KOPT-K1 (cell line): ENCODE results near the gene ATF7IP.
A peak's percentile ranks its signal among the peaks of the same experiment; 100 is the strongest.
"Not testable (repeated sequence)": the region's sequence is repeated elsewhere in the genome, so short reads cannot be mapped to it uniquely, and the experiment has no call there.

Experiments
- H3K27ac ChIP-seq: fragments of 200-600 bp; sonication (generic); 2 replicates; pipeline ENCODE4 v1.5.1; 2016; ENCODE audit warnings: antibody characterized with exemption, mild to moderate bottlenecking, low read depth, low read length; ENCODE audit not compliant: poor library complexity, severe bottlenecking
- H3K36me3 ChIP-seq: fragments of 200-600 bp; sonication (generic); 2 replicates; pipeline ENCODE4 v1.5.1; 2017; ENCODE audit warnings: antibody characterized with exemption, mild to moderate bottlenecking, low read length, moderate library complexity; ENCODE audit not compliant: insufficient read depth
- H3K9me3 ChIP-seq: fragments of 200-600 bp; sonication (generic); 2 replicates; pipeline ENCODE4 v1.5.1; 2017; ENCODE audit warnings: antibody characterized with exemption, low read length, mild to moderate bottlenecking; ENCODE audit not compliant: insufficient read depth, poor library complexity, severe bottlenecking

ATF7IP gene

GRCh38 chr12:14365294-14366208, at the start of gene ATF7IP:
TSS of gene ATF7IP (plus strand) at chr12:14365682. CDS start at chr12:14423916, 58,234 bp downstream.
- Histone ChIP-seq H3K27ac (peak within 1 kb of the TSS; percentile 88), H3K9me3 (peaks cover 9% of the 10 kb centered on the region), H3K36me3 (peaks cover 11% of the 10 kb centered on the region; the same call in 1 of the 2 replicates)

GRCh38 chr12:14317362-14318146, 47.9 kb upstream of the ATF7IP start:
- Histone ChIP-seq H3K9me3 (no peaks in the 10 kb centered on the region), H3K27ac (no peak overlapping the region), H3K36me3 (no peaks in the 10 kb centered on the region)

DNA sequence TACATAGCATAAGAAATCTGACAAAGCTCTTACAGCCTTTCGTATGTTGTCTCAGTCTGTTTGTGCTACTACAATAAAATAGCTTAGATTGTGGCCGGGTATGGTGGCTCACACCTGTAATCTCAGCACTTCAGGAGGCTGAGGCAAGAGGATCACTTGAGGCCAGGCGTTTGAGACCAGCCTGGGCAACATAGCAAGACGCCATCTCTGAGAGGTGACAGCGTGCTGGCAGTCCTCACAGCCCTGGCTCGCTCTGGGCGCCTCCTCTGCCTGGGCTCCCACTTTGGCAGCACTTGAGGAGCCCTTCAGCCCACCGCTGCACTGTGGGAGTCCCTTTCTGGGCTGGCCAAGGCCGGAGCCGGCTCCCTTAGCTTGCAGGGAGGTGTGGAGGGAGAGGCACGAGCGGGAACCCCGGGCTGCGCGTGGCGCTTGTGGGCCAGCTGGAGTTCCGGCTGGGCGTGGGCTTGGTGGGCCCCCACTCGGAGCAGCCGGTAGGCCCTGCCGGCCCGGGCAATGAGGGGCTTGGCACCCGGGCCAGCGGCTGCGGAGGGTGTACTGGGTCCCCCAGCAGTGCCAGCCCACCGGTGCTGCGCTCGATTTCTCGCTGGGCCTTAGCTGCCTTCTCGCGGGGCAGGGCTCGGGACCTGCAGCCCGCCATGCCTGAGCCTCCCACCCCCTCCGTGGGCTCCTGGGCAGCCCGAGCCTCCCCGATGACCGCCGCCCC, 45.6 kb upstream of the ATF7IP start:
- H3K9me3 ChIP-seq, H3K36me3 ChIP-seq, H3K27ac ChIP-seq: not testable (repeated sequence)

GRCh38 chr12:14322403-14322802, 43.1 kb upstream of the ATF7IP start:
- Histone ChIP-seq H3K27ac (no peak overlapping the region), H3K36me3 (no peaks in the 10 kb centered on the region), H3K9me3 (no peaks in the 10 kb centered on the region)

DNA sequence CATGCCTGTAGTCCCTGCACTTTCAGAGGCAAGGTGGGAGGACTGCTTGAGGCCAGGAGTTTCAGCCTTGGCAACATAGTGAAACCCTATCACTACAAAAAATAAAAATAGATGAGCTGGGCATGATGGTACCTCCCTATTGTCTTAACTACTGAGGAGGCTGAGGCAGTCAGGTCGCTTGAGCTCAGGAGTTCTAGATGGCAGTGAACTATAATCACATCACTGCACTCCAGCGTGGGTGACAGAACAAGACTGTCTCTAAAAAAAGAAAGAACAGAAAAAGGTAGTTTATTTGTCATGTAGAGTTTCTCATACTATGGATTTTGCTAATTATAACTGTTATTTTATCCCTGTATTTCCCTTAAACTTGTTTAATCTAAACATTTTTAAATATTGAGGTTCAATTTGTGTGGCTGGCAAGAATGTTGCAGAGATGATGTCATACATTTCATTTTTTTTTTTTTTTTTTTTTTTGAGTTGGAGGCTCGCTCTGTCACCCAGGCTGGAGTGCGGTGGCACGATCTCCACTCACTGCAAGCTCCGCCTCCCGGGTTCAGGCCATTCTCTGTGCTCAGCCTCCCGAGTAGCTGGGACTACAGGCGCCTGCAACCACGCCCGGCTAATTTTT, 39.7 kb upstream of the ATF7IP start:
- Histone ChIP-seq H3K36me3 (no peaks in the 10 kb centered on the region), H3K27ac (no peak overlapping the region), H3K9me3 (no peaks in the 10 kb centered on the region)

DNA sequence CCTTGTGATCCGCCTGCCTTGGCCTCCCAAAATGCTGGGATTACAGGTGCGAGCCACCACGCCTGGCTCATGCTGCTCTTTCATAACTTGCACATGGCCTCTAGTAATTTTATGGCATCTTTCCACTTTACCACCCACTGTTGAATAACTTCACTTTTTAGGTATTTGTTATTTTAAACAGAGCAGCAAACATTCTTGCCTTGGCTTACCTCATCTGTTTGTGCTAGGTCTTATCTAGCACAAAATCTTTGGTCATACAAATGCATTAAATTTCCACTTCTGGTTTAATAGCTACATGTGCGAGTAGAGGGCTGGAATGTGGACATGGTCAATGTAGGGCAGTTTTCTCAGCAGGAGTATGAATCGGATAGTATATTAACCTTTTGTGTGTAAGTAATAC, 38.8 kb upstream of the ATF7IP start:
- no peaks in the 10 kb centered on the region for H3K36me3 ChIP-seq
- H3K27ac ChIP-seq = no peak overlapping the region
- H3K9me3 ChIP-seq = peaks cover 1% of the 10 kb centered on the region

GRCh38 chr12:14327711-14328110, 37.8 kb upstream of the ATF7IP start:
- H3K36me3 ChIP-seq = no peaks in the 10 kb centered on the region
- peaks cover 9% of the 10 kb centered on the region for H3K9me3 ChIP-seq
- H3K27ac ChIP-seq = no peak overlapping the region

DNA sequence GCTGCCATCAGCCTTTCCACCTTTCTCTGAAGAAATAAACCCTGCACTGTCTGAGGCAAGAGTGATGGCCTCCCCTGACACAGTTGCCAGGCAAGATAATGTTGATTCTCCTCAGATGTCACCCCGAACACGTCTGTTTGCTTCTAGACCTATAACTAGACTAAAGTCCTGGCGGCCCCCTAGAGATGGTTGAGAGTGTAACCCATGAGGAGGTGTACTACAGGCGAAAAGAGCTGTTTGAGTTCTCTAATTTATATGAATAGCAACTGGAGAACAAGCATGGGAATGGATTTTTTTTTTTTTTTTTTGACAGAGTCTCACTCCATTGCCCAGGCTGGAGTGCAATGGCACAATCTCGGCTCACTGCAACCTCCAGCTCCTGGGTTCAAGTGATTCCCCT, 33.0 kb upstream of the ATF7IP start:
- Histone ChIP-seq H3K36me3 (no peaks in the 10 kb centered on the region), H3K27ac (no peak overlapping the region), H3K9me3 (peaks cover 12% of the 10 kb centered on the region)

- H3K36me3 ChIP-seq = no peaks in the 10 kb centered on the region
- H3K27ac ChIP-seq = no peak overlapping the region
- peaks cover 30% of the 10 kb centered on the region for H3K9me3 ChIP-seq
Observed at GRCh38 chr12:14340371-14340770, 25.1 kb upstream of the ATF7IP start.

DNA sequence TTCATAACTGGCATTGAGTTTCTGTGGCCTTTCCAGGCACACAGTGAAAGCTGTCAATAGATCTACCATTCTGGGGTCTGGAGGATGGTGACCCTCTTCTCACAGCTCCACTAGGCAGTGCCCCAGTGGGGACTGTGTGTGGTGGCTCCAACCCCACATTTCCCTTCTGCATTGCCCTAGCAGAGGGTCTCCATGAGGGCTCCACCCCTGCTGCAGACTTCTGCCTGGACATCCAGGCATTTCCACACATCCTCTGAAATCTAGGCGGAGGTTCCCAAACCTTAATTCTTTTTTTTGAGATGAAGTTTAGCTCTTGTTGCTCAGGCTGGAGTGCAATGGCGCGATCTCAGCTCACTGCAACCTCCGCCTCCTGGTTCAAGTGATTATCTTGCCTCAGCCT, 14.0 kb upstream of the ATF7IP start:
- not testable (repeated sequence) for H3K27ac ChIP-seq, H3K36me3 ChIP-seq
- peaks cover 47% of the 10 kb centered on the region for H3K9me3 ChIP-seq

DNA sequence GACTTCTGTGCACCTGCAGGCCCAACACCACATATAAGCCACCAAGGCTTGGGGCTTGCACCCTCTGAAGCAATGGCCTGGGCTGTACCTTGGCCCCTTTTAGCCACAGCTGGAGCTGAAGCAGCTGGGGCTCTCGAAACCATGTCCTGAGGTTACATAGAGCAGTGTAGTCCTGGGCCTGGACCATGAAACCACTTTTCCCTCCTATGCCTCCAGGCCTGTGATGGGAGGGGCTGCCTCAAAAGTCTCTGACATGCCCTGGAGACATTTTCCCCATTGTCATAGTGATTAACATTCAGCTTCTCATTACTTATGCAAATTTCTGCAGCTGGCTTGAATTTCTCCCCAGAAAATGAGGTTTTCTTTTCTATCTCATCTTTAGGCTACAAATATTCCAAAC, 13.4 kb upstream of the ATF7IP start:
- peaks cover 47% of the 10 kb centered on the region for H3K9me3 ChIP-seq
- not testable (repeated sequence) for H3K36me3 ChIP-seq, H3K27ac ChIP-seq

DNA sequence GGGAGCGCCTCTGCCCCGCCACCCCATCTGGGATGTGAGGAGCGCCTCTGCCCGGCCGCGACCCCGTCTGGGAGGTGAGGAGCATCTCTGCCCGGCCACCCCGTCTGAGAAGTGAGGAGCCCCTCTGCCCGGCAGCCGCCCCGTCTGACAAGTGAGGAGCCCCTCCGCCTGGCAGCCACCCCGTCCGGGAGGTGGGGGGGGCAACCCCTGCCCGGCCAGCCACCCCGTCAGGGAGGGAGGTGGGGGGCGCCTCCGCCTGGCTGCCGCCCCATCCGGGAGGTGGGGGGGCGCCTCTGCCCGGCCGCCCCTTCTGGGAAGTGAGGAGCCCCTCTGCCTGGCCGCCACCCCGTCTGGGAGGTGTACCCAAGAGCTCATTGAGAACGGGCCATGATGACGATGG, 10.8 kb upstream of the ATF7IP start:
- H3K36me3 ChIP-seq, H3K27ac ChIP-seq: not testable (repeated sequence)
- peaks cover 47% of the 10 kb centered on the region for H3K9me3 ChIP-seq

DNA sequence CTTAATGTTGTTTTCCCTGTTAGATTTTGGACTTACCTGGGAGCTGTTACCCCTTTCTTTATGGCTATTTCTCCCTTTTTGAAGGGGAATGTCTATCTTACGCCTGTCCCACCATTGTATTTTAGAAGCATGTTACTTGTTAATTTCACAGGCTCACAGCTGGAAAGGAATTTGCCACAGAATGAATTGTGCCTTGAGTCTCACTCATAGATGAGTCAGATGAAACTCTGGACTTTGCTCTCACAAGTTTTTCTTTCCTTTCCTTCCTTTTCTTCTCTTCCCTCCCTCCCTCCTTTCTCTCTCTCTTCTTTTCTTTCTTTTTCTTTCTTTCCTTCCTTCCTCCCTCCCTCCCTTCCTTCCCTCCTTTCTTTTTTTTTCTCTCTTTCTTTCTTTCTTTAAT, 9.3 kb upstream of the ATF7IP start:
- no peak overlapping the region for H3K27ac ChIP-seq
- H3K9me3 ChIP-seq = peaks cover 34% of the 10 kb centered on the region
- no peaks in the 10 kb centered on the region for H3K36me3 ChIP-seq

DNA sequence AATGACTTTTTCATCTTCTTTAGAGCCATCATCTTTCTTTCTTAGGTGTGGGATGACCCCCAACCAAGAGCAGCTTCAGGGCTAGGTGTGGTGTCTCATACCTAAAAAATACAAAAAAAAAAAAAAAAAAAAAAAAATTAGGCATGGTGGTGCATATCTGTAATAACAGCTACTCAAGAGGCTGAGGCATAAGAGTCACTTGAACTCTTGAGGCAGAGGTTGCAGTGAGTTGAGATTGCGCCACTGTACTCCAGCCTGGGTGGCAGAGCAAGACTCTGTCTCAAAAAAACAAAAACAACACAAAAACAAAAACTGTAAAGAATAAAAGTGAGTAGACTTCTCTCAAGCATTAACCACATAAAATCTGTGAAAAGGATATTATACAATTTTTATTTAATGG, 8.0 kb upstream of the ATF7IP start:
- Histone ChIP-seq H3K36me3 (no peaks in the 10 kb centered on the region), H3K9me3 (peaks cover 20% of the 10 kb centered on the region), H3K27ac (no peak overlapping the region)

DNA sequence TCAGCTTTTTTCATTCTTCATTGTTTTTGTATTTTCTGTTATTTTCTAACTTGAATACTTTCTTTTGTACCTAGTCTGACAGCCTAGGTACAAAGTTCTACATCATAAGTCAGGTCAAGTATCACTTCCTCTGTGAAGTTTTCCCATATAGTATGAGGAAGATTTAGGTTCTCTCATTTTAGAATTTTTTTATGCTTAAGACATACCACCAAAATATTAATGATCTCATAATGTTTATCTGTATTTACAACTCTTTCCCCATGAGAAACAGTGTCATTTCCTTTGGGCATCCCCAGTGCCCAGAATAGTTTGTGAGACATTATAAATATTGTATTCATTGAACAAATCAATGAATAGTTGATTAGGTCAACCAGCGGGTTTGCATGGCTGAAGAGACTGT, 3.1 kb upstream of the ATF7IP start:
- Histone ChIP-seq H3K27ac (no peak overlapping the region), H3K9me3 (no peaks in the 10 kb centered on the region), H3K36me3 (no peaks in the 10 kb centered on the region)
